Tibial nerve (tissue), 4 donors: ENCODE measurements around the gene BCR.

Experiments used
- EP300 ChIP-seq, 2 donors: sonication (generic); formaldehyde crosslinking; IDR thresholded peaks; one replicate each; pipeline ENCODE4 v1.6.1; 2017; ENCODE audit warnings: antibody characterized with exemption in 2 of 2, mild to moderate bottlenecking in 1 of 2
- POLR2A ChIP-seq, 2 donors: fragments of 450-650 bp; IDR thresholded peaks; one replicate each; pipeline ENCODE4 v1.6.1; 2017; ENCODE audit warnings: antibody characterized with exemption in 2 of 2, mild to moderate bottlenecking in 2 of 2, moderate library complexity in 2 of 2
- TF ChIP-seq, protein P1 (sequence below), 5 experiments: fragments of 200-600 bp in 3 of 5; fragments of 450-650 bp in 2 of 5; sonication (generic) in 3 of 5; IDR thresholded peaks; one replicate each; pipeline ENCODE4 v1.5.1; 2016 to 2019; ENCODE audit warnings: antibody characterized with exemption in 5 of 5, mild to moderate bottlenecking in 3 of 5, moderate library complexity in 2 of 5

DNA sequence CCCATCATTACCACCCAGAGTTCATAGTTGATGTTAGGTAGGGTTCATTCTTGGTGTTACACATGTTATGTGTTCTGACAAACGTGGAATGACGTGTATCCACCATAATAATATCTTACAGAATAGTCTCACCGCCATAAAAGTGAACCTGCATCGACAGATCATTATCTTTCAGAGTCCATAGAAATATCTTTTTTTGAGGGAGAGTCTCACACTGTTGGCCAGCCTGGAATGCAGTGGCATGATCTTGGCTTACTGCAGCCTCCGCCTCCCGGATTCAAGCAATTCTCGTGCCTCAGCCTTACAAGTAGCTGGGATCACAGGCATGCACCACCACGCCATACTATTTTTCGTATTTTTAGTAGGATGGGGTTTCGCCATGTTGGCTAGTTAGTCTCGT, 113.9 kb downstream of the BCR start:
- TF ChIP-seq EP300 (IDR thresholded peaks at IDR 0.05), result no peak
- TF ChIP-seq, protein P1, sequence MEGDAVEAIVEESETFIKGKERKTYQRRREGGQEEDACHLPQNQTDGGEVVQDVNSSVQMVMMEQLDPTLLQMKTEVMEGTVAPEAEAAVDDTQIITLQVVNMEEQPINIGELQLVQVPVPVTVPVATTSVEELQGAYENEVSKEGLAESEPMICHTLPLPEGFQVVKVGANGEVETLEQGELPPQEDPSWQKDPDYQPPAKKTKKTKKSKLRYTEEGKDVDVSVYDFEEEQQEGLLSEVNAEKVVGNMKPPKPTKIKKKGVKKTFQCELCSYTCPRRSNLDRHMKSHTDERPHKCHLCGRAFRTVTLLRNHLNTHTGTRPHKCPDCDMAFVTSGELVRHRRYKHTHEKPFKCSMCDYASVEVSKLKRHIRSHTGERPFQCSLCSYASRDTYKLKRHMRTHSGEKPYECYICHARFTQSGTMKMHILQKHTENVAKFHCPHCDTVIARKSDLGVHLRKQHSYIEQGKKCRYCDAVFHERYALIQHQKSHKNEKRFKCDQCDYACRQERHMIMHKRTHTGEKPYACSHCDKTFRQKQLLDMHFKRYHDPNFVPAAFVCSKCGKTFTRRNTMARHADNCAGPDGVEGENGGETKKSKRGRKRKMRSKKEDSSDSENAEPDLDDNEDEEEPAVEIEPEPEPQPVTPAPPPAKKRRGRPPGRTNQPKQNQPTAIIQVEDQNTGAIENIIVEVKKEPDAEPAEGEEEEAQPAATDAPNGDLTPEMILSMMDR (IDR thresholded peaks at IDR 0.05), result no peak
- no peak for TF ChIP-seq POLR2A (IDR thresholded peaks at IDR 0.05)
